ENCODE measurements around the gene MICAL3.

The MICAL3 gene

DNA sequence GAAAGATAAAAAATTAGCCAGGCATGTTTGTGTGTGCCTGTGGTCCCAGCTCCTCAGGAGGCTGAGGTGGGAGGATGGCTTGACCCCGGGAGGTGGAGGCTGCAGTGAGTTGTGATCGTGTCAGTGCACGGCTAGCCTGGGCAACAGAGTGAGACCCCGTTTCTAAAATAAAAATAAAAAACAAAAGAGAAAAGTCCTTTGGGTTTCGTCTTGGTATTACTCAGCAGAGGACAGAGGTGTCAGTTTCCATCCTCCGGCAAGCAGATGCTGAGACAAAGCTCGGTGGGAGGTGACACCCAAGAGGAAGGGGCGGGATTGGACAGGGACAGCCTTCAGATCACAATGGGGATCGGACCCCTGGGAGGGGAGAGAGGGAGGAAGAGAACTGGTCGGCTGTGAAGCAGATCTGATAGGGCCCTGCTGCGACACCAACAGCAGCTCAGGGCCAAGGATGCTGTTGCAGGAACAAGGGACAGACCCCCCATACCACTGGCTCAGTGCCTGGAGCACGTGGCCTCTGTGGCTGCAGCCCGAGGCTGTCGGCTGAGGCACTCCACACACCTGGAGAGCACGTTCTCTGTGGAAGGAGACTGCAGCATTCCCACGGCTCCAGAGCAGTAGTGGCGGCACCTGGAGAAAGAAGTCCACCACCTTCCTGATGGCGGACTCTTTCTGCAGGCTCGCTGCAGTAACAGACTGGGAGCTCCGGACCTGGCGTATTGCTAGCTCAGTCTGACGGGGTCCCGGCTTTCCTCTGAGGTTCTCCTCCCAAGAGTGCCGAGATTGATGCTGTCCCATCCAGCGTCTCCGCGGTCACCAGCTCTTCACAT, 244.9 kb downstream of the MICAL3 start:
- H3K4me1 ChIP-seq (ENCODE audit: insufficient read depth, low read length) = peaks cover 17% of the 10 kb centered on the region
- no peak overlapping the region for H3K9ac ChIP-seq (ENCODE audit: low read length)
- no peaks in the 10 kb centered on the region for H3K27me3 ChIP-seq (ENCODE audit: control insufficient read depth in 1 of 2, insufficient read depth in 2 of 2, low read length in 2 of 2)
- H3K36me3 ChIP-seq (ENCODE audit: insufficient read depth, low read length) = no peaks in the 10 kb centered on the region
- H3K9me3 ChIP-seq (ENCODE audit: low read length) = no peaks in the 10 kb centered on the region
- H3K27ac ChIP-seq (ENCODE audit: low read depth, low read length) = no peak overlapping the region
- H3K4me3 ChIP-seq (ENCODE audit: low read depth in 1 of 2, low read length in 2 of 2) = no peak overlapping the region

DNA sequence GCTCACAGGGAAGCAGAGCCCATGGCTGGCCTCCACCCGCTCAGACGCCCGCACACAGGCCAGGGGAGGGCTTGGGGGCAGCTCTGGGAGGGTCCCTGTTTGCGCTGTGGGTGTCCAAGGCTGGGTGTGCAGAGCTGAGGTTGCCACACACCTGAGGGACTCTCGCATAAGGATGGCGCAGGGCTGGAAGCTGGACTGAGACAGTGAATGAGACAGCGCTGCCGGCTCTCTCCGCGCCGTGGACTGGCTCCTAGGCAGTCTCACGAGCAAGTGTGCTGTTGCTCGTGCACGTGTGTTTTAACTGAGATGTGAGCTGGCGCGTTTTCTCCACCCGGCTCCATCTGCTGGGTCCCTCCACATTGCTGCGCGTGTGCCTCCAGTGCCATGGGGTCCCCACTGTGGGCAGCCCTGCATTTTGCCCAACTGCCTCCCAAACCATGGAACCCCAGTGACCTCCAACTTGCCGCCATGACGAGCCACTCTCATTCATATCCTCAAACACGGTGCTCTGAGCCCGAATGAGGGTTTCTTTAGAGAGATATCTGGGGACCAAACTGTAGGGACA, 245.9 kb downstream of the MICAL3 start:
- Histone ChIP-seq H3K27ac (ENCODE audit: low read depth, low read length) (no peak overlapping the region), H3K27me3 (ENCODE audit: control insufficient read depth in 1 of 2, insufficient read depth in 2 of 2, low read length in 2 of 2) (no peaks in the 10 kb centered on the region), H3K4me3 (ENCODE audit: low read depth in 1 of 2, low read length in 2 of 2) (no peak overlapping the region), H3K36me3 (ENCODE audit: insufficient read depth, low read length) (no peaks in the 10 kb centered on the region), H3K9me3 (ENCODE audit: low read length) (no peaks in the 10 kb centered on the region), H3K9ac (ENCODE audit: low read length) (no peak overlapping the region), H3K4me1 (ENCODE audit: insufficient read depth, low read length) (peaks cover 18% of the 10 kb centered on the region)

DNA sequence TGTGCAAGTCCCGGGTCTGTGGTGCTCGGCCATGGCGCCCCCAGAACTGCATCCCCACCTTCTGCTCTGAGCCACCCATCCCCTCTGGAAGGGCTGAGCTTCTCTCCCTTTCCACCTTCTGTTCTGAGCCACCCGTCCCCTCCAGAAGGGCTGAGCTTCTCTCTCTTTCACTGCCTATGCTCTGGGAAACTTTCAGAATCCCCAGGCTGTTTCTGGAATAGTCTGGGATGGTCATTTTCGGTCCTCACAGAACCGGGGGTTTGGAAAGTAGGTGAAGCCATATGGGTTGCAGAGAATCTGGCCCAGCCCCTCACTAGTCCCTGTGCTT, 246.7 kb downstream of the MICAL3 start:
- Histone ChIP-seq H3K4me3 (ENCODE audit: low read depth in 1 of 2, low read length in 2 of 2) (no peak overlapping the region), H3K27me3 (ENCODE audit: control insufficient read depth in 1 of 2, insufficient read depth in 2 of 2, low read length in 2 of 2) (no peaks in the 10 kb centered on the region), H3K4me1 (ENCODE audit: insufficient read depth, low read length) (peaks cover 18% of the 10 kb centered on the region), H3K27ac (ENCODE audit: low read depth, low read length) (no peak overlapping the region), H3K9ac (ENCODE audit: low read length) (no peak overlapping the region), H3K36me3 (ENCODE audit: insufficient read depth, low read length) (no peaks in the 10 kb centered on the region), H3K9me3 (ENCODE audit: low read length) (no peaks in the 10 kb centered on the region)

DNA sequence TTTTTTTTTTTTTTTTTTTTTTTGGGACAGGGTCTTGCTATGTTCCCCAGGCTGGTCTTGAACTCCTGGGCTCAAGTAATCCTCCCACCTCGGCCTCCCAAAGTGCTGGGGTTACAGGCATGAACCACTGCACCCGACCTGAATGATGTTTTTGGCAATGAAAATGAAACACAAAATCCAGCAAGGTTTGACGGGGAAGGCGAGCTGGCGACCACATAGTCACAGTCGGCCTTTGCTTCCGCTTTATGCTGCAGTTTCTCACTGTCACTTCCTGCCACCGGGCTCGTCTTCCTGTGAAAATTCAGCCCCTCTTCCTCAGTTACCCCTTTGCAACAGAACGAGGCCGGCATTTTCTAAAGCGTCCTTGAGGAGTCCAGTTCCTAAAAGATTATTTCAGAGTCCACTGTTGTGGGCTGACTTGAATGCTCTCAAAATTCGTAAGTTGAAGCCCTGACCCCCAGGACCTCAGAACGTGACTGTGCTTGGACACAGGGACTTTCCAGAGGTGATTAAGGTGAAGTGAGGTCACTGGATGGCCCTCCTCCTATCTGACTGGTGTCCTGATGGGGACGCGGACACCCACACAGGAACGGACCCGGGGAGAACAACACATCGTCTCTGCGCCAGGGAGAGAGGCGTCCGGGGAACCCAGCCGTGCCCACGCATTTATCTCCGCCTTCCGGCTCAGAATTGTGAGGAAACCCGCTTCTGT, 247.2 kb downstream of the MICAL3 start:
- Histone ChIP-seq H3K36me3 (ENCODE audit: insufficient read depth, low read length) (no peaks in the 10 kb centered on the region), H3K4me1 (ENCODE audit: insufficient read depth, low read length) (peaks cover 18% of the 10 kb centered on the region), H3K27me3 (ENCODE audit: control insufficient read depth in 1 of 2, insufficient read depth in 2 of 2, low read length in 2 of 2) (no peaks in the 10 kb centered on the region), H3K4me3 (ENCODE audit: low read depth in 1 of 2, low read length in 2 of 2) (no peak overlapping the region), H3K9me3 (ENCODE audit: low read length) (no peaks in the 10 kb centered on the region), H3K27ac (ENCODE audit: low read depth, low read length) (no peak overlapping the region), H3K9ac (ENCODE audit: low read length) (no peak overlapping the region)

DNA sequence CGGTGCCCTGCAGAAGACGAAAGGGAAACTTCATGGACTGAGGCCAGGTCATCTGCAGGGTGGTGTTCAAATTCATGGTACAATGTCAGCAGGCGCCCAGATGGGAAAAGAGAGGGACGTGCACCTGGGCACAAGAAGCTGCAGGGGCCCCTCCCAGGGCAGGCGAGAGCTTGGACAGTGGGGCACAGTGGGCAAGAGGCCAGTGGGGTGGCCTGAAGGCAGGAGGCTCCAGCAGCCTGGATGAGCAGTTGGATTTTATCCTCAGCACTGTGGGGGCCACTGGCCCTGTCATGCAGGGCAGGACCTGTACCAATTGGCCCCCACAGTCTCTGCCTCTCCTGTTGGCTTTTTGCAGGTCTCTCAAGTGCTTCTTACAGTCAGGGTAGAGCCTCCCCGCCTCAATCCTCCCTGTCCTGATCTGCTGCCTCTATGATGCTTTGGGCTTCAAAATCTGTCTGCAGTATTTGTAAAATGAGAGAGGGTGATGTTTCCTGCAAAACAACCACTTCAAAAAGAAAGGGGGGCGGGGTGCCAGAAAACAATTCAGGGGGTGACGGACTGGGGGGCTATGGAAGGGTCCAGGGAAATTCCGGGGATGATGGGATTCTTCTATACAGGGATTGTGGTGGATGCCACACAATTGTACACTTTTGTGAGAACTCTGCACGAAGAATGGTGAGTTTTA, 248.4 kb downstream of the MICAL3 start:
- no peaks in the 10 kb centered on the region for H3K36me3 ChIP-seq (ENCODE audit: insufficient read depth, low read length)
- no peaks in the 10 kb centered on the region for H3K27me3 ChIP-seq (ENCODE audit: control insufficient read depth in 1 of 2, insufficient read depth in 2 of 2, low read length in 2 of 2)
- peaks cover 8% of the 10 kb centered on the region for H3K4me1 ChIP-seq (ENCODE audit: insufficient read depth, low read length)
- no peaks in the 10 kb centered on the region for H3K9me3 ChIP-seq (ENCODE audit: low read length)
- H3K4me3 ChIP-seq (ENCODE audit: low read depth in 1 of 2, low read length in 2 of 2) = no peak overlapping the region
- H3K9ac ChIP-seq (ENCODE audit: low read length) = no peak overlapping the region
- H3K27ac ChIP-seq (ENCODE audit: low read depth, low read length) = no peak overlapping the region

DNA sequence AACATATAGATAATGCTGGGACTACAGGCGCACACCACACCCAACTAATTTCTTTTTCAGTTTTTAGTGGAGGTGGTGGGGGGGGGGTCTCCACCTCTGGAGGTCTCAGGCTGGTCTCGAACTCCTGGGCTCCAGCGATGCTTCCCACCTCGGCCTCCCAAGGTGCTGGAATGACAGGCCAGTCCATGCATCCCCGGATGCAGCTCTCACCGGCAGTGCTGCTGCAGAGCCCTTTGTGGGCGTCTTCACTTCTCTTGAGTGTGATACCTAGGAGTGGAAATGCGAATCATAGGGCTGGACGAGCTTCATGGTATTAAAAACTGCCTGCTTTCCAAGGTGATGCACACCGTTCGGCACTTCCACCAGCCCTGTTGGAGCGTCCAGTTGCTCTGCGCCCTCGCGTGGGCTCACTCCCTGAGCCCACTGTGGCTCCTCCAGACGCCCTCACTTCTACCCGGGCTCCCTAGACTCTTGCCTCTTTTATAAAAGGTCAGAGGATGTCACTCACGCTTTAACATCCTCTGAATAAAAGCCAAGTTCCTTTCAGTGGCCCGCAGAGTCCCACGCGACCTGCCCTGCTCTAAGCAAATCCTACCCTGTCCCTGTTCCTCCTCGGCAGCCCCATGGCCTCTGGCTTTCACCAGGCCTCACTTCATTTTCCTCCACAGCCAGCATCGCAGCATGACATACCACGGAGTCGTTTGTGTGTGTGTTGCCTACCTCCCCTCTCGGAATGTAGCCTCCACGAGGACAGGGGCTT, 249.3 kb downstream of the MICAL3 start:
- H3K4me1 ChIP-seq (ENCODE audit: insufficient read depth, low read length) = peaks cover 6% of the 10 kb centered on the region
- no peak overlapping the region for H3K27ac ChIP-seq (ENCODE audit: low read depth, low read length)
- no peaks in the 10 kb centered on the region for H3K9me3 ChIP-seq (ENCODE audit: low read length)
- no peaks in the 10 kb centered on the region for H3K36me3 ChIP-seq (ENCODE audit: insufficient read depth, low read length)
- H3K27me3 ChIP-seq (ENCODE audit: control insufficient read depth in 1 of 2, insufficient read depth in 2 of 2, low read length in 2 of 2) = no peaks in the 10 kb centered on the region
- peak overlapping the region in 1 of 2 donors; percentile 47 for H3K4me3 ChIP-seq (ENCODE audit: low read depth in 1 of 2, low read length in 2 of 2)
- H3K9ac ChIP-seq (ENCODE audit: low read length) = no peak overlapping the region

DNA sequence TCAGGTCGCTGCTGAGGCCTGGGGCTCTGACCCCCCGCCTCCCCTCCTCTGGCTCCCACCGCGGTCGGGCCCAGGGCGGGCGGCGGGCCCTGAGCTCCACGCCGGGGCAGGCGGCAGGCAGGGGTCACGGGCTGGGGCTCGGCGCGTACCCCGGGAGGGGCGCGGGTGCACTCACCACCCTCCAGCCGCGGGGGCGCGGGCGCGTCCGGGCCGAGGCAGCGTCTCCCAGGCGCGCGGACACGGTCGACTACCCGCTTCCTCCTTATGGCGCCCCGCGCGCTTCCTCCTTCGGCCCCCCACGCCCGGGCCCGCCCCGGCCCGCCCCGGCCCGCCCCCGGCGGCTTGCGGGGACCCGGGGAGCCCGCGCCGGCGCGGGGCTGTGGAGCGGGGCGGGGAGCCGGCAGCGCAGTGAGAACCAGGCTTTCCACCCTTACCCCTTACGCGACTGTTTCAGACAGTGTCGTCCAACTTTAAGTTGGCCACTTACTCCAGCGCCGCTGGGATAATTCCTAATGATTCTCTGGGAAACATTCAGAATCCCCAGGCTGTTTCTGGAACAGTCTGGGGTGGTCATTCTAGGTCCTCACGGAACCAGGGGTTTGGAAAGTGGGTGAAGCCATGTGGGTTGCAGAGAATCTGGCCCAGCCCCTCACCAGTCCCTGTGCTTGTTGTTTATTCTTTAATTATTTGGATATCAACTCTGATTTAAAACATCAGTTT, 250.0 kb downstream of the MICAL3 start, which contains the start of gene BID:
Gene BID, minus strand, starts transcription at position 264 of the 720 bp plus-strand sequence. CDS start 24,353 bp downstream, outside the sequence.
- peaks cover 6% of the 10 kb centered on the region for H3K4me1 ChIP-seq (ENCODE audit: insufficient read depth, low read length)
- H3K9ac ChIP-seq (ENCODE audit: low read length) = no peak within 1 kb of the TSS

DNA sequence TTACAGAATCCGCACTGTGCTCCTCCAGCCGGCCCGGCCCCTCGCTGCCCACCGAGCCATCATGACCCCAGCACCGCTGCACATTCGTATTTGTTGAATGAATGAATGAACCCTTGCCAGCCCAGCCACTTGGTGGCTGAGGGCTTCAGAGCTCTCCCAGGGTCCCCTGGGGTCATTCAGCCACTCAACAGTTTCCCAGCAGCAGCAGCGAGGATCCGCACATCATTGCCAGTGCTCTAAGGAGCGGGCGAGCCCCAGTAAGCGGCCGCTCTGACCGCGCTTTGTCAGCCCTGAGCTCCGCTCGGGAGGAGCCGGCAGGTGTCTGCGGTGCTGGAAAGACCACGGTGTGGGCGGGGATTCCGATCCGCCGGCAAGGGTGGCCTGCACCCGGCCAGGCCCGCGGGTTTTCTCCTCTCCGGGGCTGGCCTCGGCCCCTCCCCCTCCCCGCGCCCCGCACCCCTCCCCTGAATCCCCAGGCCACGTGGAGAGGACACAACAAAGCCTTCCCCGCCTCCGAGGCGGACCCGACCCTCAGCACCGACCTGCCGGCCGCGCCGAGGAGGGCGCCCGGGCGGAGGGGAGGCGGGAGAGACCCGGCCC, 250.7 kb downstream of the MICAL3 start:
- Histone ChIP-seq H3K36me3 (ENCODE audit: insufficient read depth, low read length) (no peaks in the 10 kb centered on the region), H3K4me1 (ENCODE audit: insufficient read depth, low read length) (peaks cover 6% of the 10 kb centered on the region)

More for the DNA sequence above, 250.0 kb downstream of the MICAL3 start, which contains the start of gene BID:
- Histone ChIP-seq H3K9me3 (ENCODE audit: low read length) (no peaks in the 10 kb centered on the region), H3K27me3 (ENCODE audit: control insufficient read depth in 1 of 2, insufficient read depth in 2 of 2, low read length in 2 of 2) (no peaks in the 10 kb centered on the region), H3K4me3 (ENCODE audit: low read depth in 1 of 2, low read length in 2 of 2) (peak within 1 kb of the TSS; percentile 47 to 68), H3K27ac (ENCODE audit: low read depth, low read length) (peak within 1 kb of the TSS; percentile 34), H3K36me3 (ENCODE audit: insufficient read depth, low read length) (no peaks in the 10 kb centered on the region)

DNA sequence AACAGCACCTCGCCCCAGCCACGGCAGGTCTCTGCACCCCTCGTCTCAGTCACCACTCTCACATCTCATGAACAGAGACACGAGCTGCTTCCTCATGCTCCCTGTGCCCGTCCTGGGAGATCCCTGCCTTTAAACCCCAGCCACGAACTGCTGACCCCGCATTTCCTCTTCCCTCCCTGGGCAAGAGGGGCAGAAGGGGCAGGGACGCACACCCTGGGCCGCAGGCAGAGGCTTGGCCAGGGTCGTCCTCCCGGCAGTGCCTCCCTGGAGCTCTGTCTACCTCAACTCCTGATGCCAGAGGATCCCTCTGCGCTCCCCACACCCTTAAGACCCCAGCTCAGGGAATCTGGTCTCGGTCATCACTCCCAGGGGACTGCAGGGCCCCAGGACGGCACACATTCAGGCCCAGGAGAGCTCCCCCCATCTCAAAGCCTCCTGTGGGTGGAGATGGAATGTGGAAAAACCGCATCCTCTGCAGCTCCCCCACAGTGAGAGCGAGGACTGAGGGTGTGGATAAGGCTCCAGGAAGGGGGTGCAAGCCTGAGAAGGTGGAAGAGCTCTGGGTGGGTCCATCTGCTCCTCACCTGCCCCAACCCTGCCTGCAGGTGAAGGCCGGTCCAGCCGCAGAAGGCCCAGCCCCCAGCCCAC, 251.3 kb downstream of the MICAL3 start:
- Histone ChIP-seq H3K9ac (ENCODE audit: low read length) (no peak overlapping the region), H3K4me3 (ENCODE audit: low read depth in 1 of 2, low read length in 2 of 2) (peak overlapping the region; percentile 41 to 68), H3K9me3 (ENCODE audit: low read length) (no peaks in the 10 kb centered on the region), H3K36me3 (ENCODE audit: insufficient read depth, low read length) (no peaks in the 10 kb centered on the region), H3K27ac (ENCODE audit: low read depth, low read length) (no peak overlapping the region), H3K27me3 (ENCODE audit: control insufficient read depth in 1 of 2, insufficient read depth in 2 of 2, low read length in 2 of 2) (no peaks in the 10 kb centered on the region), H3K4me1 (ENCODE audit: insufficient read depth, low read length) (peaks cover 6% of the 10 kb centered on the region)

More for the DNA sequence above, 250.7 kb downstream of the MICAL3 start:
- peak overlapping the region; percentile 41 to 68 for H3K4me3 ChIP-seq (ENCODE audit: low read depth in 1 of 2, low read length in 2 of 2)
- H3K9ac ChIP-seq (ENCODE audit: low read length) = no peak overlapping the region
- H3K9me3 ChIP-seq (ENCODE audit: low read length) = no peaks in the 10 kb centered on the region
- no peaks in the 10 kb centered on the region for H3K27me3 ChIP-seq (ENCODE audit: control insufficient read depth in 1 of 2, insufficient read depth in 2 of 2, low read length in 2 of 2)
- H3K27ac ChIP-seq (ENCODE audit: low read depth, low read length) = peak overlapping the region; percentile 34
